HG03066 (cell line): Measurements from ENCODE around the gene RCC2.
A peak's percentile ranks its signal among the peaks of the same experiment; 100 is the strongest.

Experiments
- ATAC-seq: cut with Tn5 transposase; IDR thresholded peaks from one replicate; pipeline ENCODE4 v1.9.1; 2021; ENCODE audit warnings: low read depth; ENCODE audit not compliant: unreplicated experiment

Gene RCC2

DNA sequence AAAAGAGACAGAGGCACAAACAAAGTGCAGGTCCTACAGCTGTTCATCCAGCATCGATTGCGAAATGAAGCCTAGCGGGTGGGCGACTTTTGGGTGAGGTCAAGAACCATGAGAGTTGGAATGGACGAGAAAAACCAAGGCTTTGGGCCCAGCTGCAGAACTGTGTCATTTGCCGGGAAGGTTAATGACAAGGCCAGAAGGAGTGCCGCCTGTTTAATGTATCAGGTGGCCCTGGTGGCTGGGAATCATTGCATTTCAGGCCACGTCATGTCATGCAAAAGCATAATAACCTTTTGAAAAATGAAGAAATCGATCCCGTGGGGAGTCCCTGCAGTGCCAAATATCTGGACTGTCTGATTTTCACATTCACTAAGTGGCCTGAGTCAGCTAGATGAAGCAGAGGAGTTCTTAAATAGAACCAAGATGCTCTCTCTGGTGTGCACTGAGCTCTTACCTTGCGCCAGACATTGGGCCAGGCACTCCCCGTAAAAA, 8.1 kb upstream of the RCC2 start:
- no peak for ATAC-seq

DNA sequence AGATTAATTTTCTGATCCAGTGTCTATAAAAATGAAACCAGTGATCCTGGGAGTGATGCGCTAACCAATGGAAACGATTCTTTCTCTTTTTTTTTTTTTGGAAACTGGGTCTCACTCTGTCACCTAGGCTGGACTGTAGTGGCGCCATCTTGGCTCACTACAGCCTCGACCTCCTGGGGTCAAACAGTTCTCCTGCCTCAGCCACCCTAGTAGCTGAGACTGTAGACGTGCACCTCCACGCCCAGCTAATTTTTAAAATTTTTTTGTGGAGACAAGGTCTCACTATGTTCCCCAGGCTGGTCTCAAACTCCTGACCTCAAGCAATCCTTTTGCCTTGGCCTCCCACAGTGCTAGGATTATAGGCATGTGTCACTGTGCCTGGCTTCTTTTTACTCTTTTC, 3.4 kb upstream of the RCC2 start:
- ATAC-seq = no peak

DNA sequence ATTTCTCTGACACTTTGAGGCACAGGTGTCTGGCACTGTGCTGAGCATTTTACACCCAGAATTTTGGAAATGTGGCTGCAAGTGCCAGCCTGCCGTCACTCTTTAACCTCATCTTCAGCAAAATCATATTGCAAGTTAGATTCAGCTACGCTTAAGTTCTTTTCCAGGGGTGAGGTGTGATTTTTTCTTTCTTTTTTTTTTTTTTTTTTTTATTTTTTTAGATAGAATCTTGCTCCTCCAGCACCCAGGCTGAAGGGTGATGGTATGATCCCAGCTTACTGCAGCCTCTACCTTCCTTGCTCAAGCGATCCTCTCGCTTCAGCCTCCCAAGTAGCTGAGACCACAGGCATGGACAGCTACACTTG, 2.5 kb upstream of the RCC2 start:
- ATAC-seq = no peak

- ATAC-seq = no peak
Measured at GRCh38 chr1:17441265-17441992, 2.0 kb upstream of the RCC2 start.

GRCh38 chr1:17440827-17441168, 1.3 kb upstream of the RCC2 start:
- no peak for ATAC-seq

DNA sequence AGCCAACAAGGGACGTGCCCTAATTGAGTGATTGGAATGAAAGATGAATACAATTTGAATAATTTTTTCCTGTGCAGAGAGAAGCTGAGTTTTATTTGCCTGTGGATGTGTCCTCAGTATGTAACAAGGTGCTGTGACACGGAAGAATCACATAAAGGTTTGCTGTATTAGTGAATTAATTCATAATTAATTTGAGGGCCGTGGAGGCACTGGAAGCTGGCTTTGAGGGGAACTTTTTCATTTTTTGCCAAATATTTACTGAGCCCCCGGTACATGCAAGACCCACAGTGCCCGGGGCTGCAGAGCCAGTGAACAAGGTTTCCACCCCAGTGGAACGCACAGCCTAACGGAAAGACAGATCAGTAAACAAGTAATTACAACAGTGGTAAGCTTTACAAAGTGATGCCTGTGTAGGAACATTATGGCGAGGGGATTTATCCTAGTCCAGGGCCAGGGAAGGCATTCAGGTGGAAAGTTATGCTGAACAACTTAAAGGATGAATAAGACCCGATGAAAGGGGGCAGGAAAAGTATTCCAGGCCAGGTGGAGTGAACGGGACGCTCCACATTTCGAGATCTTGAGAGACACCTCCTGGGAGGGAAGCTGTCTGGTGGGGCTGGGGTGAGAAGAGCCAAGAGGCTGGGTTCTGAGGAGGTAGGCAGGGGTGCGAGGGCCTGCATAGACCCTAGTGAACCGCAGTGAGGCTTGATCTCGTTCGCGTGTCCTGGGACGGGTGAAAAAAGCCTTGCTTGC, 773 bp upstream of the RCC2 start:
- ATAC-seq = no peak

DNA sequence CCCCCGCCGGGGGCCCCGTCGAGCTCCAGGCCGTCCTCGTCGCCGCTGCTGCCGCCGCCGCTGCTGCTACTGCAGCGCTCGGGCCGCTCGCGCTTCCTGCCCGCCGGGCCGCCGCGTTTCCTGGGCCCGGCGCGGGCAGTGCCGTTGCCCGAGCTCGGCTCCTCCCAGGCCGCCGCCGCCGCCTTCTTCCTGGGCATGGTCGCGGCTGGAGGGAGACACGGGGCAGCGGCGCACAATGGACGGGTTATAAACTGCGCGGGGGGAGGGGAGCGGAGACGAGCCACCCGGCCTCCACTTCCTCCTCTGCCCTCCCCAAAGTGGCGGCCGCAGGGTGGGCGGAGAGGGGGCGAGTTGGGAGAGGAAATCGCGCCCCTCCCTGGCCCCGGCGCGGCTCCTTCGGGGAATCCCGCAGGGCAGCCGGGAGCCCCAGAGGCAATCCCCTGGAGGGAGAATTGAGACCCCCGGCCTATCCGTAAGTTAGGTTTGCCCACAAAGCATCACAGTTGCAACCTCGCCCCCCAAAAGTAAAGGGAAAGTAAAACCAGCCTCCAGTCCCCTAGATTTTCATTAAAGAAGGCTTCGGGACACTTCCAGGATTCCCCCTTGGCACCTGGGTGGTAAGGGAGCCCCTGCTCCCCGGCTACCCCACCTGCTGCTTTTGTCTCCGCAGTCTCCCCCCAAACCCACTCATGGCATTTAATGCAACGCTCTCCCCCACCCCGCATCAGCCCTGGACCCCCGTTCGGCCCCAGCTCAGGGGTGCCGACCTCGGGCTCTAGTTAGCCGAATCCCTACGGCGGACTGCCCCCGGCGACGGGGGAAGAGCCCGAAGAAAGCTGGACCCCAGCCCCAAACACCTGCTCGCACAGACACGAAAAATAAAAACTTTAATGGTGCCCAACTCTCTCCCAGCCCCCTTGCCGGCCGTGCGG, 893 bp downstream of the RCC2 start:
- ATAC-seq = peak; percentile 49

DNA sequence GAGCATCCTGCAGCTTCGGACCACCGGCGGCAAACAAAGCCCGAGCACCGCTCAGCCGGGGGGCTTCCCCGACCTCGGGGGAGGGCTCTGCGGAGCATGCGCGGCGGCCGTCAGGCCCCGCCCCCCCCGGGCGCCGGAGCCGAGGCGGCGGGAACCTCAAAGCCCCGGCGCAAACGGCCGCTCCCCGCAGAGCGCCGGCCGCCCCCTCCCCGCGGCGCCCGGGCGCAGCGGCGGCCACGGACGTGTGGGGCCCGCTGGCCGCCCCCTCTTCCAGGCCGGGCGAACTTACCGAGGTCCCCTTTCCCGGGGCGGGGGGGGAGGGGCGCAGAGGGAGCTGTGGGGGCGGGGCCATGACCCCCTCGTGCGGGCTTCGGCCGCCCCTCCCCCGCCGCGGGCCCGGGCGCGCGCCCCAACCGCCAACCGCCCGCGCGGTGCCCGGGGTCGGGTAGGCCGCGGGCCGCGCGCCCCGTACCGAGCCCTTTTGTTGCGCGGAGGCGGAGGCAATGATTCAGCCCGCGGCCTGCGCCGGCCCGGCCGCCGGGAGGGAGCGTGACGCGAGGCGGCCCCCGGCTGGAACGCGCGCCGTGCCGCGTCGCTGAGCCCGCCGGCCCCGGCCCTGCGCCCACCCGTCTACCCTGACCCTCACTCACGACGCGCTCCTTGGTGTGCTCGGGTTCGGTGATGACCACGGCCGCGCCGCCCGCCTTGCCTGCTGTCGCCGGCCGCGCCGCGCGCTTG, 1.7 kb downstream of the RCC2 start:
- ATAC-seq = peak; percentile 27

GRCh38 chr1:17437260-17437579, 2.3 kb downstream of the RCC2 start:
- no peak for ATAC-seq

DNA sequence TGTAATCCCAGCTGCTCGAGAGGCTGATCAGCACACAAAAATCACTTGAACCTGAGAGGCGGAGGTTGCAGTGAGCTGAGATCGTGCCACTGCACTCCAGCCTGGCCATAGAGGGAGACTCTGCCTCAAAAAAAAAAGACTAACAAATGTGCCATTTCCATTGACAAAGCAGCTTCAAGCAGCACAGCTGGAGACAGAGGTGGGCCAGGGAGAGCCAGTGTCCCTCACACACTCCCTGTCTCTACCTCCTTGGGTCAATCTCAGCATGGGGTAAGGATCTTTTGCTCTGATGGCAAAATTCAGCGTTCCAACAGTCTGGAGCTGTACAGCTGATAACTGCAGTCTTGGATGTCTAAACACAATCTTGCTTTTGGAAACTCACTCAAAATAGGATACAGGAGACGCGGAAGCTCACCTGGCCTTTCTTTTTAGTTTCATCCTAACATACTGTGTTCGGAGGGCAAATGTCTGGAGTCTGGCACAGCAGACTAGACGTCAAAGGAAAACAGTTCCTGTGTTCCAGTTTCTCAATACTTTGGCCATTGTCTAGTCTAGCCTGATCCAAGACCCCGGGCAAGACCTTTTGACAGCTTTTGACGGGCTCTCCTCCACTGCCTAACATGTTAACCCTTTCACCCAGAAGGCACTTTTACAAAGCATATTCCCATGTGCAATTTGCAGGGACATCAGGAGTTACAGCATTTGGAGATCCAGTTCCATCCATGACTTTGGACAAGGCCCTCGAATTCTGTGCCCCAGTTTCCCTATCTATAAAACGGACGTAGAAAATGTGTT, 2.9 kb downstream of the RCC2 start:
- ATAC-seq = no peak

- ATAC-seq = no peak
Measured at GRCh38 chr1:17434601-17435000, 4.9 kb downstream of the RCC2 start.

GRCh38 chr1:17434016-17434415, 5.5 kb downstream of the RCC2 start:
- no peak for ATAC-seq

GRCh38 chr1:17433261-17433660, 6.2 kb downstream of the RCC2 start:
- ATAC-seq = no peak

DNA sequence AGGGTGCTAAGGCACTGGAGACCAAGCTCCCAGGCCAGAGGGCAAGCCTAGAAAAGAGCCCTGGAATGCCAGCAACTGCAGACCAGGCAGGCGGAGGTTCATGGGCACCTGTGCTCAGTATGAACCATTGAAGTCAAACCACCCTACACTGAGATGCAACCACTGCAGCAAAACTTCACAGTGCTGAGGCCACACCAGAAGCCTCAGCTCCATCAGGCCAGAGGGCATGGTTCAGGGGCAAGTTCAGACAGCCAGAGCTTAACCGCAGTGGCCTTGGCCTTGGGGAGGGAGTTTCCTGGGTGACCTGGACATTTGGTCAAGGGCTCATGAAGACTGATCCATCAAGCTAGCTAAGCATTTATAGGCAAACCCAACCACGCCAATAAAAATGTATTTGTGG, 7.1 kb downstream of the RCC2 start:
- no peak for ATAC-seq

DNA sequence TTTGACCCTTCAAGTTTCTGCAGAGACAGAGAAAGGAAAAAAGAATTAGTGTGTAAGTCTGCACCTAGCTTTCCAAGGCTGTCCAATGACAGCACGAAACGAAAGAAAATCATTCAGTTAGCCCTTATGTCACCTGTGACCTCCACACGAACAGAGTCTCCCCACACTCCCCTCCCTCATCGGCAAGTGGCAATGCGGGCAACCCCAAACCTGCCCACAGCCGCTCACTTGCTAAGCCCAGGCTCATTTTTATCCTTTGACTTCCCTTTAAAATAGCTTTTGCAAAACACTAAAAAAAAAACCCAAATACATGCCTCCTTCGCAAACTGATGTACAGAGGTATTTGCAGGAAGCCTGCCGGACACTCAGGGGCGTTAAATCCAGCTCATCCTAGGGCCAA, 10.3 kb downstream of the RCC2 start:
- ATAC-seq = no peak

GRCh38 chr1:17427696-17428660, 11.5 kb downstream of the RCC2 start:
- ATAC-seq = no peak

DNA sequence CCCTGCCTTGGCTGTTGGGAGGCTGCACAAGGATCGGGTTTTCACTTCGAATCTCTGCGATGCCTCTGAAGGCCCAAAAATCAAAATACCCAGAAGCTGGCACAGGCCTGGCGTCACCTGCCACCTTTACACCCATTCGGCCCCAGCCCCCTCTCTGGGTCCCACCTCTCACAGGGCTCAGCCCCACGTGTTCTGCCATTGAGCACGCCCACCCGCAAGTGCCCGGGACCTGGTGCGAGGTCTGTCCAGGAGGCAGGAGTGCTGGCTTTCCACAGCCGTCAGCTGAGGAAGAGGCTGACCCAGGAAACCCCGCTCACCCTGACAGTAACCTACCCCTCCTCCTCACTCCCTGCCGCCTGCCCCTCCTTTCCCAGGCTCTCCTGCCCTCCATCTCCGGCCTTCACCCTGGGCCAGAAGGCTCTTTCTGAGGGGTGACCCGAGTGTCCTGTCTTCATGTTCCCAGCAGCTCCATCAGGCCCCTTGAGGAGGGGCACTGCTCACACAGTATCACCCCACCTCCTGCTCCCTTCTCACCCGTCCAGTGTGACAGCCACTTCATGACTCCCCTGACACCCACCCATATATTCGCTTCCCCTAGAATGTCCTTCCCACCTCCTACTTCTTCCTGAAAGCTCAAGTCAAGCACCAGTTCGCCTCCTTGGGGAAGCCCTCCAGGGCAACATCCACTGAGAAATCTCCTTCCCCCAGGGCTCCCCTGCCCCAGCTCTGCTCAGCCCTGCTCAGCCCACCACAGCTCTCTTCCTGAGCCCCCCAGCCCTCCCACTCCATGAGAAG, 13.5 kb downstream of the RCC2 start:
- ATAC-seq = no peak

DNA sequence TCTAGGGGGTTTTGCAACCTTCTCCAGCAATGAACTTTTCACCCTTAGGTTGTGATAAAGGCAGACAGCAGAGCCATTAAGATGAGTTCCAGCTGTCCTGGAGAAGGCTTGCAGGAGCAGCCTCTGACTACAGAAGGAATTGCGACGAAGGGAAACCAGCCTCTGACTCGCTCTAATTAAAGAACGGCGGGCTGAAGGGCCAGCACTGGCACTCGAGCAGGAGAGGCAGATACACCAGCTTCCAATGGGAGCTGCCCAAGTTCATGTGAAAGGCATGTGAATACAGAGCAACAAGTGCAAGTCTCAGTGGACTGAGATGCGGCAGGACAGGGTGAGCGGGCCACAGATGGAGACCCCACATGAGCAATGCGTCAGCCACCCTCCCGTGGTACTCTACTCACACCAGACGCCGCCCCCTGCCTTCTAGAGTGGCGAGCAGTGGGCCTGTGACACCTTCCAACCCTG, 15.7 kb downstream of the RCC2 start:
- no peak for ATAC-seq
